HepG2 (cell line): ENCODE data around the gene DOK1. TPM values are rescaled to one million over a fixed set of nuclear protein-coding genes. Genes with fewer than 3 reads are reported as not detected.

ENCODE experiments used
- CAMTA2 ChIP-seq: sonication (generic); formaldehyde crosslinking; IDR thresholded peaks from 2 replicates; pipeline ENCODE4 v1.4.0; 2020; ENCODE audit warnings: mild to moderate bottlenecking, missing genetic modification reagents, borderline replicate concordance
- DMAP1 ChIP-seq: IDR thresholded peaks from 2 replicates; pipeline ENCODE4 v1.6.1; 2016
- EZH2 ChIP-seq: conservative IDR thresholded peaks from 2 replicates; pipeline ENCODE4 v1.6.1; 2012; ENCODE audit warnings: mild to moderate bottlenecking, low read depth, low read length, moderate library complexity
- FOXO4 ChIP-seq: sonication (generic); formaldehyde crosslinking; conservative IDR thresholded peaks from 2 replicates; pipeline ENCODE4 v1.8.1; 2023; ENCODE audit warnings: missing genetic modification reagents
- MTF2 ChIP-seq: sonication (generic); formaldehyde crosslinking; IDR thresholded peaks from 2 replicates; pipeline ENCODE4 v1.5.0; 2020; ENCODE audit warnings: missing genetic modification reagents, borderline replicate concordance
- POGZ ChIP-seq: sonication (generic); formaldehyde crosslinking; IDR thresholded peaks from 2 replicates; pipeline ENCODE4 v1.4.0; 2020; ENCODE audit warnings: mild to moderate bottlenecking, missing genetic modification reagents
- RFX3 ChIP-seq: IDR thresholded peaks from 2 replicates; pipeline ENCODE4 v1.6.1; 2016; ENCODE audit warnings: missing biosample characterization, missing genetic modification reagents
- SMYD3 ChIP-seq: sonication (generic); formaldehyde crosslinking; IDR thresholded peaks from 2 replicates; pipeline ENCODE4 v1.8.1; 2023; ENCODE audit warnings: mild to moderate bottlenecking, missing genetic modification reagents
- SOX6 ChIP-seq, 2 experiments: fragments of 450-650 bp in 1 of 2; sonication (generic) in 1 of 2; formaldehyde crosslinking in 1 of 2; IDR thresholded peaks; 2 replicates each; pipeline versions ENCODE4 v1.4.0 to v1.6.1; 2017 to 2020; ENCODE audit warnings: antibody characterized with exemption in 1 of 2, mild to moderate bottlenecking in 1 of 2, missing genetic modification reagents in 1 of 2
- ZEB1 ChIP-seq: IDR thresholded peaks from 2 replicates; pipeline ENCODE4 v1.6.1; 2012; ENCODE audit warnings: mild to moderate bottlenecking, low read depth, inconsistent platforms; ENCODE audit not compliant: insufficient replicate concordance
- ZNF235 ChIP-seq: sonication (generic); formaldehyde crosslinking; IDR thresholded peaks from 2 replicates; pipeline ENCODE4 v1.8.1; 2023; ENCODE audit warnings: mild to moderate bottlenecking, missing genetic modification reagents, borderline replicate concordance
- ZNF329 ChIP-seq: sonication (generic); formaldehyde crosslinking; IDR thresholded peaks from 2 replicates; pipeline ENCODE4 v1.9.0; 2021; ENCODE audit warnings: low read depth, mild to moderate bottlenecking, missing genetic modification reagents
- ZNF766 ChIP-seq: sonication (generic); formaldehyde crosslinking; IDR thresholded peaks from 2 replicates; pipeline ENCODE4 v1.5.0; 2020; ENCODE audit warnings: missing genetic modification reagents, borderline replicate concordance
- polyA plus RNA-seq, 8 experiments: library from polyadenylated mRNA; depleted of rRNA in 3 of 8; stranded (reverse) in 7 of 8; unstranded in 1 of 8; fragments of >200 nt; fragmentation: Illumina TruSeq in 4 of 8; extraction: Trizol in 4 of 8; gene quantifications; 2 replicates each; pipeline versions ENCODE4 v1.2.1 to v1.2.3, GENCODE V29; 2011 to 2016; ENCODE audit warnings: low read depth in 4 of 8, missing spikeins in 1 of 8, mixed read lengths in 1 of 8; ENCODE audit not compliant: insufficient read depth in 1 of 8
- total RNA-seq, 5 experiments: library from RNA; depleted of rRNA; stranded (reverse); fragments of >200 nt; fragmentation: Illumina TruSeq; extraction: Trizol; gene quantifications; 2 replicates each; pipeline ENCODE4 v1.2.3, GENCODE V29; 2016; ENCODE audit warnings: low read depth in 1 of 5
- TF ChIP-seq, protein P1 (sequence below), 2 experiments: fragments of 450-650 bp in 1 of 2; sonication (generic) in 1 of 2; formaldehyde crosslinking in 1 of 2; IDR thresholded peaks; 2 replicates each; pipeline versions ENCODE4 v1.6.1 to v1.8.0; 2016 to 2022; ENCODE audit warnings: antibody characterized with exemption in 1 of 2, mild to moderate bottlenecking in 1 of 2, missing genetic modification reagents in 1 of 2

The DOK1 gene
- total and polyA plus RNA-seq, 2 of the 13 experiments (the other 11 are each of a cell fraction or from before 2014, with no cell fraction given) = 0.53 to 0.74 TPM

GRCh38 chr2:74548285-74548899, 6.1 kb upstream of the DOK1 start (continued):
- TF ChIP-seq, protein P1, sequence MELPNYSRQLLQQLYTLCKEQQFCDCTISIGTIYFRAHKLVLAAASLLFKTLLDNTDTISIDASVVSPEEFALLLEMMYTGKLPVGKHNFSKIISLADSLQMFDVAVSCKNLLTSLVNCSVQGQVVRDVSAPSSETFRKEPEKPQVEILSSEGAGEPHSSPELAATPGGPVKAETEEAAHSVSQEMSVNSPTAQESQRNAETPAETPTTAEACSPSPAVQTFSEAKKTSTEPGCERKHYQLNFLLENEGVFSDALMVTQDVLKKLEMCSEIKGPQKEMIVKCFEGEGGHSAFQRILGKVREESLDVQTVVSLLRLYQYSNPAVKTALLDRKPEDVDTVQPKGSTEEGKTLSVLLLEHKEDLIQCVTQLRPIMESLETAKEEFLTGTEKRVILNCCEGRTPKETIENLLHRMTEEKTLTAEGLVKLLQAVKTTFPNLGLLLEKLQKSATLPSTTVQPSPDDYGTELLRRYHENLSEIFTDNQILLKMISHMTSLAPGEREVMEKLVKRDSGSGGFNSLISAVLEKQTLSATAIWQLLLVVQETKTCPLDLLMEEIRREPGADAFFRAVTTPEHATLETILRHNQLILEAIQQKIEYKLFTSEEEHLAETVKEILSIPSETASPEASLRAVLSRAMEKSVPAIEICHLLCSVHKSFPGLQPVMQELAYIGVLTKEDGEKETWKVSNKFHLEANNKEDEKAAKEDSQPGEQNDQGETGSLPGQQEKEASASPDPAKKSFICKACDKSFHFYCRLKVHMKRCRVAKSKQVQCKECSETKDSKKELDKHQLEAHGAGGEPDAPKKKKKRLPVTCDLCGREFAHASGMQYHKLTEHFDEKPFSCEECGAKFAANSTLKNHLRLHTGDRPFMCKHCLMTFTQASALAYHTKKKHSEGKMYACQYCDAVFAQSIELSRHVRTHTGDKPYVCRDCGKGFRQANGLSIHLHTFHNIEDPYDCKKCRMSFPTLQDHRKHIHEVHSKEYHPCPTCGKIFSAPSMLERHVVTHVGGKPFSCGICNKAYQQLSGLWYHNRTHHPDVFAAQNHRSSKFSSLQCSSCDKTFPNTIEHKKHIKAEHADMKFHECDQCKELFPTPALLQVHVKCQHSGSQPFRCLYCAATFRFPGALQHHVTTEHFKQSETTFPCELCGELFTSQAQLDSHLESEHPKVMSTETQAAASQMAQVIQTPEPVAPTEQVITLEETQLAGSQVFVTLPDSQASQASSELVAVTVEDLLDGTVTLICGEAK (IDR thresholded peaks at IDR 0.05) = no peak
- TF ChIP-seq, protein P1 (CRISPR knock-in tag; IDR thresholded peaks at IDR 0.05) = 0 out of 2 replicates have a peak, but pooled peaks have one; percentile 13
- TF ChIP-seq ZEB1 = no peak
- no peak for TF ChIP-seq RFX3 (CRISPR knock-in tag)
- 0 out of 2 replicates have a peak, but pooled peaks have one; percentile 62 for TF ChIP-seq SMYD3 (CRISPR knock-in tag)
- no peak for TF ChIP-seq SOX6 (IDR thresholded peaks at IDR 0.05)
- TF ChIP-seq SOX6 (CRISPR knock-in tag; IDR thresholded peaks at IDR 0.05) = peak; percentile 42; the same call in 1 of the 2 replicates
- peak; percentile 31; the same call in 1 of the 2 replicates for TF ChIP-seq POGZ (CRISPR knock-in tag)
- TF ChIP-seq ZNF766 (CRISPR knock-in tag) = no peak
- TF ChIP-seq MTF2 (CRISPR knock-in tag) = 0 out of 2 replicates have a peak, but pooled peaks have one; percentile 86
- 0 out of 2 replicates have a peak, but pooled peaks have one; percentile 55 for TF ChIP-seq ZNF235 (CRISPR knock-in tag)
- TF ChIP-seq DMAP1 (CRISPR knock-in tag) = 0 out of 2 replicates have a peak, but pooled peaks have one; percentile 19
- 0 out of 2 replicates have a peak, but pooled peaks have one; percentile 31 for TF ChIP-seq EZH2
- 0 out of 2 replicates have a peak, but pooled peaks have one; percentile 37 for TF ChIP-seq ZNF329
- TF ChIP-seq FOXO4 (CRISPR knock-in tag) = 0 out of 2 replicates have a peak, but pooled peaks have one; percentile 84
- no peak for TF ChIP-seq CAMTA2 (CRISPR knock-in tag)
